ENCODE results near the gene PCNX1.
"Not testable (repeated sequence)": the region's sequence is repeated elsewhere in the genome, so short reads cannot be mapped to it uniquely, and the experiment has no call there.

The PCNX1 gene

GRCh38 chr14:70924521-70924920 is 17.3 kb downstream of the PCNX1 start:
- Histone ChIP-seq H3K4me1 (ENCODE audit: control insufficient read depth, insufficient read depth, low read length) (no peaks in the 10 kb centered on the region), H3K9ac (ENCODE audit: low read depth, low read length) (no peak overlapping the region), H3K4me3 (ENCODE audit: low read depth, low read length) (no peak overlapping the region), H3K27me3 (ENCODE audit: control insufficient read depth, insufficient read depth, low read length) (no peaks in the 10 kb centered on the region), H3K9me3 (ENCODE audit: control insufficient read depth, insufficient read depth, low read length) (no peaks in the 10 kb centered on the region), H3K36me3 (ENCODE audit: control insufficient read depth, insufficient read depth, low read length) (no peaks in the 10 kb centered on the region)

GRCh38 chr14:70926235-70926830 is 19.1 kb downstream of the PCNX1 start:
- Histone ChIP-seq H3K4me3 (ENCODE audit: low read depth, low read length) (no peak overlapping the region), H3K9ac (ENCODE audit: low read depth, low read length) (no peak overlapping the region), H3K27me3 (ENCODE audit: control insufficient read depth, insufficient read depth, low read length) (no peaks in the 10 kb centered on the region), H3K4me1 (ENCODE audit: control insufficient read depth, insufficient read depth, low read length) (no peaks in the 10 kb centered on the region), H3K36me3 (ENCODE audit: control insufficient read depth, insufficient read depth, low read length) (no peaks in the 10 kb centered on the region), H3K9me3 (ENCODE audit: control insufficient read depth, insufficient read depth, low read length) (no peaks in the 10 kb centered on the region)

GRCh38 chr14:70931008-70931407 is 23.7 kb downstream of the PCNX1 start:
- Histone ChIP-seq H3K27me3 (ENCODE audit: control insufficient read depth, insufficient read depth, low read length) (no peaks in the 10 kb centered on the region), H3K36me3 (ENCODE audit: control insufficient read depth, insufficient read depth, low read length) (no peaks in the 10 kb centered on the region), H3K9ac (ENCODE audit: low read depth, low read length) (no peak overlapping the region), H3K4me1 (ENCODE audit: control insufficient read depth, insufficient read depth, low read length) (no peaks in the 10 kb centered on the region), H3K4me3 (ENCODE audit: low read depth, low read length) (no peak overlapping the region), H3K9me3 (ENCODE audit: control insufficient read depth, insufficient read depth, low read length) (no peaks in the 10 kb centered on the region)

GRCh38 chr14:70934084-70934483 is 26.8 kb downstream of the PCNX1 start:
- no peaks in the 10 kb centered on the region for H3K36me3 ChIP-seq (ENCODE audit: control insufficient read depth, insufficient read depth, low read length)
- no peak overlapping the region for H3K4me3 ChIP-seq (ENCODE audit: low read depth, low read length)
- H3K9ac ChIP-seq (ENCODE audit: low read depth, low read length) = no peak overlapping the region
- H3K4me1 ChIP-seq (ENCODE audit: control insufficient read depth, insufficient read depth, low read length) = no peaks in the 10 kb centered on the region
- no peaks in the 10 kb centered on the region for H3K27me3 ChIP-seq (ENCODE audit: control insufficient read depth, insufficient read depth, low read length)
- H3K9me3 ChIP-seq (ENCODE audit: control insufficient read depth, insufficient read depth, low read length) = no peaks in the 10 kb centered on the region

GRCh38 chr14:70934502-70935134 is 27.4 kb downstream of the PCNX1 start:
- H3K4me3 ChIP-seq (ENCODE audit: low read depth, low read length) = no peak overlapping the region
- no peak overlapping the region for H3K9ac ChIP-seq (ENCODE audit: low read depth, low read length)

GRCh38 chr14:70935135-70935534 is 27.9 kb downstream of the PCNX1 start:
- Histone ChIP-seq H3K4me1 (ENCODE audit: control insufficient read depth, insufficient read depth, low read length) (no peaks in the 10 kb centered on the region), H3K9ac (ENCODE audit: low read depth, low read length) (no peak overlapping the region), H3K9me3 (ENCODE audit: control insufficient read depth, insufficient read depth, low read length) (no peaks in the 10 kb centered on the region), H3K27me3 (ENCODE audit: control insufficient read depth, insufficient read depth, low read length) (no peaks in the 10 kb centered on the region), H3K36me3 (ENCODE audit: control insufficient read depth, insufficient read depth, low read length) (no peaks in the 10 kb centered on the region), H3K4me3 (ENCODE audit: low read depth, low read length) (no peak overlapping the region)

More at GRCh38 chr14:70934502-70935134, 27.4 kb downstream of the PCNX1 start:
- Histone ChIP-seq H3K9me3 (ENCODE audit: control insufficient read depth, insufficient read depth, low read length) (no peaks in the 10 kb centered on the region), H3K27me3 (ENCODE audit: control insufficient read depth, insufficient read depth, low read length) (no peaks in the 10 kb centered on the region), H3K4me1 (ENCODE audit: control insufficient read depth, insufficient read depth, low read length) (no peaks in the 10 kb centered on the region), H3K36me3 (ENCODE audit: control insufficient read depth, insufficient read depth, low read length) (no peaks in the 10 kb centered on the region)

GRCh38 chr14:70939693-70940092 is 32.4 kb downstream of the PCNX1 start:
- H3K27me3 ChIP-seq (ENCODE audit: control insufficient read depth, insufficient read depth, low read length); H3K36me3 ChIP-seq (ENCODE audit: control insufficient read depth, insufficient read depth, low read length); H3K4me3 ChIP-seq (ENCODE audit: low read depth, low read length); H3K4me1 ChIP-seq (ENCODE audit: control insufficient read depth, insufficient read depth, low read length); H3K9ac ChIP-seq (ENCODE audit: low read depth, low read length): not testable (repeated sequence)
- peaks cover 21% of the 10 kb centered on the region for H3K9me3 ChIP-seq (ENCODE audit: control insufficient read depth, insufficient read depth, low read length)

- H3K4me1 ChIP-seq (ENCODE audit: control insufficient read depth, insufficient read depth, low read length); H3K4me3 ChIP-seq (ENCODE audit: low read depth, low read length); H3K27me3 ChIP-seq (ENCODE audit: control insufficient read depth, insufficient read depth, low read length); H3K9ac ChIP-seq (ENCODE audit: low read depth, low read length); H3K36me3 ChIP-seq (ENCODE audit: control insufficient read depth, insufficient read depth, low read length): not testable (repeated sequence)
- H3K9me3 ChIP-seq (ENCODE audit: control insufficient read depth, insufficient read depth, low read length) = peaks cover 21% of the 10 kb centered on the region
Observed at GRCh38 chr14:70941637-70942341, 34.5 kb downstream of the PCNX1 start.

- Histone ChIP-seq H3K4me1 (ENCODE audit: control insufficient read depth, insufficient read depth, low read length) (no peaks in the 10 kb centered on the region), H3K36me3 (ENCODE audit: control insufficient read depth, insufficient read depth, low read length) (peaks cover 9% of the 10 kb centered on the region), H3K9ac (ENCODE audit: low read depth, low read length) (no peak overlapping the region), H3K9me3 (ENCODE audit: control insufficient read depth, insufficient read depth, low read length) (peaks cover 21% of the 10 kb centered on the region), H3K4me3 (ENCODE audit: low read depth, low read length) (no peak overlapping the region), H3K27me3 (ENCODE audit: control insufficient read depth, insufficient read depth, low read length) (no peaks in the 10 kb centered on the region)
Observed at GRCh38 chr14:70942342-70942706, 35.1 kb downstream of the PCNX1 start.

- H3K27me3 ChIP-seq (ENCODE audit: control insufficient read depth, insufficient read depth, low read length); H3K9ac ChIP-seq (ENCODE audit: low read depth, low read length); H3K4me1 ChIP-seq (ENCODE audit: control insufficient read depth, insufficient read depth, low read length); H3K36me3 ChIP-seq (ENCODE audit: control insufficient read depth, insufficient read depth, low read length); H3K4me3 ChIP-seq (ENCODE audit: low read depth, low read length): not testable (repeated sequence)
- peaks cover 21% of the 10 kb centered on the region for H3K9me3 ChIP-seq (ENCODE audit: control insufficient read depth, insufficient read depth, low read length)
Observed at GRCh38 chr14:70942721-70943120, 35.5 kb downstream of the PCNX1 start.

- peaks cover 9% of the 10 kb centered on the region for H3K36me3 ChIP-seq (ENCODE audit: control insufficient read depth, insufficient read depth, low read length)
Observed at GRCh38 chr14:70943838-70944237, 36.6 kb downstream of the PCNX1 start.

GRCh38 chr14:70947739-70948138 is 40.5 kb downstream of the PCNX1 start:
- Histone ChIP-seq H3K9me3 (ENCODE audit: control insufficient read depth, insufficient read depth, low read length) (peaks cover 11% of the 10 kb centered on the region), H3K36me3 (ENCODE audit: control insufficient read depth, insufficient read depth, low read length) (peaks cover 6% of the 10 kb centered on the region), H3K9ac (ENCODE audit: low read depth, low read length) (no peak overlapping the region), H3K4me3 (ENCODE audit: low read depth, low read length) (no peak overlapping the region), H3K4me1 (ENCODE audit: control insufficient read depth, insufficient read depth, low read length) (no peaks in the 10 kb centered on the region), H3K27me3 (ENCODE audit: control insufficient read depth, insufficient read depth, low read length) (no peaks in the 10 kb centered on the region)

More at GRCh38 chr14:70943838-70944237, 36.6 kb downstream of the PCNX1 start:
- Histone ChIP-seq H3K4me1 (ENCODE audit: control insufficient read depth, insufficient read depth, low read length) (no peaks in the 10 kb centered on the region), H3K9me3 (ENCODE audit: control insufficient read depth, insufficient read depth, low read length) (peaks cover 21% of the 10 kb centered on the region), H3K4me3 (ENCODE audit: low read depth, low read length) (no peak overlapping the region), H3K27me3 (ENCODE audit: control insufficient read depth, insufficient read depth, low read length) (no peaks in the 10 kb centered on the region), H3K9ac (ENCODE audit: low read depth, low read length) (no peak overlapping the region)
